ENCODE results near the gene IRAK1BP1.

The IRAK1BP1 gene

DNA sequence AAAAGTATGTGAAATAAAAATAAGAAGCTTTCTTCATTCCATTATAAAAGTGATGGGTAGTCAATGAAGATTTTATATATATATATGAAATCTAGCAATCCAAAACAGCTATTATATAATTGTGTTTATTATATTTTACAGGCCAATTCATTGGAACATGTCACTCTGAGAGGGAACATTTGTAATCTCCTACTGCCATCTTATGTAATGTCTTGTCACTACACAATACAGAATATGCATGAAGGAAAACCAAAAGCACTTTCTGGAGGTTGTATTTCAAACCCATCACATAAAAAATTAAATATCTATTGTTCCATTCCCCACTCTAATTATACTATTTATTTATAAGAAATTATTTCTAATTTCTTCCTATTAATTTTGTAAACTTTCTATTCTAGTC is 31.5 kb upstream of the IRAK1BP1 start:
- in situ Hi-C loops (cut with MboI; ENCODE audit: low sequenced_read_pairs, unreplicated experiment): no loop called here
- TF ChIP-seq, protein P1, sequence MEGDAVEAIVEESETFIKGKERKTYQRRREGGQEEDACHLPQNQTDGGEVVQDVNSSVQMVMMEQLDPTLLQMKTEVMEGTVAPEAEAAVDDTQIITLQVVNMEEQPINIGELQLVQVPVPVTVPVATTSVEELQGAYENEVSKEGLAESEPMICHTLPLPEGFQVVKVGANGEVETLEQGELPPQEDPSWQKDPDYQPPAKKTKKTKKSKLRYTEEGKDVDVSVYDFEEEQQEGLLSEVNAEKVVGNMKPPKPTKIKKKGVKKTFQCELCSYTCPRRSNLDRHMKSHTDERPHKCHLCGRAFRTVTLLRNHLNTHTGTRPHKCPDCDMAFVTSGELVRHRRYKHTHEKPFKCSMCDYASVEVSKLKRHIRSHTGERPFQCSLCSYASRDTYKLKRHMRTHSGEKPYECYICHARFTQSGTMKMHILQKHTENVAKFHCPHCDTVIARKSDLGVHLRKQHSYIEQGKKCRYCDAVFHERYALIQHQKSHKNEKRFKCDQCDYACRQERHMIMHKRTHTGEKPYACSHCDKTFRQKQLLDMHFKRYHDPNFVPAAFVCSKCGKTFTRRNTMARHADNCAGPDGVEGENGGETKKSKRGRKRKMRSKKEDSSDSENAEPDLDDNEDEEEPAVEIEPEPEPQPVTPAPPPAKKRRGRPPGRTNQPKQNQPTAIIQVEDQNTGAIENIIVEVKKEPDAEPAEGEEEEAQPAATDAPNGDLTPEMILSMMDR (IDR thresholded peaks at IDR 0.05; ENCODE audit: borderline replicate concordance, control extremely low read depth, extremely low read depth, insufficient read depth, missing control alignments): no peak
- no peak for DNase-seq (ENCODE audit: low spot score)

DNA sequence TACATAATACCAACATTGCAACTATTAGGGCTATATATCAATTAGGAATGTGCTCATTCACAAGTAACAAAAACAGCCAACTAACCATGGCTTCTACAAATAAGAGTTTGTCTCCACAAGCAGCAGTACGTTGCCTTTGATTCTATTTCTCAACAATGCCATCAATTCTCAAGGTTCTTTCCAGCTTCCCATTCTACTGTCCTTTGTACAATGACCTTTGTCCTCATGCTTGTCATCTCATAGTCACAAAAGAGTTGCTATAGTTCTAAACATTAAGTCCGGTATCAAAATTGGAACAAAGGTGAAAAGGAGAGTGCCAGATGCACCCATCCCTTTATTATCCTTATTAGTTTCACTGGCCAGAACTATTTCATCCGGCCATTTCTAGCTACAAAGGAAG is 30.8 kb upstream of the IRAK1BP1 start:
- in situ Hi-C loops (cut with MboI; ENCODE audit: low sequenced_read_pairs, unreplicated experiment): no loop called here
- no peak for DNase-seq (ENCODE audit: low spot score)
- TF ChIP-seq, protein P1 (IDR thresholded peaks at IDR 0.05; ENCODE audit: borderline replicate concordance, control extremely low read depth, extremely low read depth, insufficient read depth, missing control alignments): no peak

DNA sequence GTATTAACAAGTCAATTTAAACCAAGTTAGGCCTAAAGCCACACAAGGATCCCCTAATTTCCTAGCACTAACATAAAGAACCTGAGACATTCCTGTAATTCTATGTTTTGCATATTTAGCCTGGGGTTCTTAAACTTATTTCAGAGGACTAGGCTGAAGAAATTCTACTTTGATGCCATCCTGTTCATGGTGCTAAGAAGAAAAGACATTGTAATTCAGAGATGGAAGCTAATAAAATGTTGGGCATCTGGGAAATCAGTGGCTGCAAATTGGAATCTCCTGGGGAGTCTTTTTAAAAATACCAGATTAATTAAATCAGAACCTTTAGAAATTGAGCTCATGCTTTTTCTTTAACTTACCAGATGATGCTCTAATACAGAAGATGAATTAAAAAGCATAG is 26.2 kb upstream of the IRAK1BP1 start:
- in situ Hi-C loops (cut with MboI; ENCODE audit: low sequenced_read_pairs, unreplicated experiment): no loop called here
- DNase-seq (ENCODE audit: low spot score): no peak

DNA sequence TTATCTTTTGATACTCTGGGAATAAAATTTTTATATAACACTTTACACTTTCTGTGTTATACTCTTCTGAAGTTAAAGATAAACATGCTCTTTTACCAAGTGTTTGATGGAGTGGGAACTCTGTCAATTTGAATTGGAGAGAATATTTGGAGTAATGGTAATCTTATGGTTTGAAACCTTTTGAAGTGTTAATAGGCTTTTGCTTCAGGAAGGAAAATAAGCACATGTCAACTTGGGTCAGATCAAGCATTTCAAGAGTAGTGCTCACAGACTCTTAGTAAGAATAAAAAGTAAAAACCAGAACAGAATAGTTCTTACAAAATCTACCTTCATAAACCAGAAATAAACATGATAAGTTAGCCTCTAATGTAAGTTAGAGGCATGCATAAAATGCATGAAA is 24.4 kb upstream of the IRAK1BP1 start:
- no peak for DNase-seq (ENCODE audit: low spot score)
- in situ Hi-C loops (cut with MboI; ENCODE audit: low sequenced_read_pairs, unreplicated experiment): no loop called here
- TF ChIP-seq, protein P1 (IDR thresholded peaks at IDR 0.05; ENCODE audit: borderline replicate concordance, control extremely low read depth, extremely low read depth, insufficient read depth, missing control alignments): no peak

More for the DNA sequence above, 26.2 kb upstream of the IRAK1BP1 start:
- TF ChIP-seq, protein P1 (IDR thresholded peaks at IDR 0.05; ENCODE audit: borderline replicate concordance, control extremely low read depth, extremely low read depth, insufficient read depth, missing control alignments): no peak

DNA sequence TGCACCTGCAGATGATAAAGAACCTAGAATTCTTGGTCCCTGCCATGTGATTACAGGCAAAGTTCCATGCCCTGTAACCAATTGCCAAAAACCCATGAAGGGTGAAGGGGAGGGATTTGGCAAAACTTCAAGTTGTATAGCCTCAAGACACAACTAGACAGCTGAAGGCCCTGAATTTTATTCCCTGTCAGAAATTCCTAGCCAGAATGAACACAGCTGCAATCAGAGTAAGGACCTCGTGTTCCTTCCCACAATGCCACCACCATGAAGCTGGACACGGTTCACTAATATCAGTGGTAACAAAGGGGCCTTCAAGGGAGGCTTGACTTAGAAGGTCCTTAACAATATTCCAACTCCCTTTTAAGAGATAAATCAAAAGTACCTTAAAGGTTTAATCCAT is 22.5 kb upstream of the IRAK1BP1 start:
- no peak for DNase-seq (ENCODE audit: low spot score)
- in situ Hi-C loops (cut with MboI; ENCODE audit: low sequenced_read_pairs, unreplicated experiment): no loop called here
- TF ChIP-seq, protein P1 (IDR thresholded peaks at IDR 0.05; ENCODE audit: borderline replicate concordance, control extremely low read depth, extremely low read depth, insufficient read depth, missing control alignments): no peak

DNA sequence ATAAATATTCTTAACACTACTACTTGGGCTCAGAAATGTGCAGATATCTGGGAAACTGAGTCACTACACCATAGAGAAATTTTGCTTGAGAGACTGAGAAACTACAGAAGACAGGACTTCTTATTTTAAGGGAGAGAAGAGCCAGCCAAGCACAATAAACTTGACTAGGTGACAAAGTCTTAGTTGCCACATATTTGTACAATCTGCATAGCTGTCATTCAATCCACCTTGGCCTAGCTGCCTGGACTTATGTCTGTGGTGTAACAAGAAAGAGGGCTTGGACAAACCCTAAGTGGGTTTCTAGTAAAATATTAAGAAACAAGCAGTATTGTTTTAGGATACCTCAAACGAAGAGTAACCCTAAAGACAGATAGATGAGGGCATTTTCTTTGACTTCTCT is 21.8 kb upstream of the IRAK1BP1 start:
- TF ChIP-seq, protein P1 (IDR thresholded peaks at IDR 0.05; ENCODE audit: borderline replicate concordance, control extremely low read depth, extremely low read depth, insufficient read depth, missing control alignments): no peak
- in situ Hi-C loops (cut with MboI; ENCODE audit: low sequenced_read_pairs, unreplicated experiment): no loop called here

DNA sequence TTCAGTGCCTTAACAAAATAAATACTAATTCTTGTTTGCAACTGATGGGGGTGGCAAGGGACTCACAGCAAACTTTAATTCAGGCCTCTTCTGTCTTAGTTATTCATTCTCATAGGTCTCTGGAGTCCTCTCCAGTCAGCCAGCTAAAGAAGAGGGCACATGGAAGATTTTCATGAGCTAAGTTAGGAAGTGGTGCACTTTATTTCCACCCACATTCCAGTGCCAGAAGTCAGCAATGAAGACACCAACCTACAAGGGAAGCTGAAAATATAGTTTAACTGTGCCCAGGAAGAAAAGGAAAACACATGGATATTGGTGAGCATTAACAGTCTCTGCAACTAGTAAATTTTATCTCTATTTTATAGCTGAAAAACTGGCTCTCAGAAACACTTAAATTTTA is 16.7 kb upstream of the IRAK1BP1 start:
- no peak for DNase-seq (ENCODE audit: low spot score)
- in situ Hi-C loops (cut with MboI; ENCODE audit: low sequenced_read_pairs, unreplicated experiment): loop anchor here (25.0 kb wide), 1 partner anchor 387 kb away; the partner anchor contains the start of gene HMGN3
- TF ChIP-seq, protein P1 (IDR thresholded peaks at IDR 0.05; ENCODE audit: borderline replicate concordance, control extremely low read depth, extremely low read depth, insufficient read depth, missing control alignments): no peak

More for the DNA sequence above, 21.8 kb upstream of the IRAK1BP1 start:
- DNase-seq (ENCODE audit: low spot score): no peak

All from GM13976 (cell line).